Measurements from ENCODE around the gene KIAA1671. TPM values are rescaled to one million over a fixed set of nuclear protein-coding genes. Genes with fewer than 3 reads are reported as not detected.

Gene KIAA1671
- total and polyA plus RNA-seq, 2 of the 4 experiments (the other 2 are of a cell fraction), result 0.02 TPM; not detected in 1

- no peak overlapping the region for H3K18ac ChIP-seq (ENCODE audit: low read depth, low read length)
- no peak overlapping the region for H3K4me3 ChIP-seq (ENCODE audit: insufficient read depth, low read depth, low read length)
- H3K9ac ChIP-seq (ENCODE audit: low read depth, low read length), result no peak overlapping the region
- BruUV-seq (replicated peaks), result no TSS peak
- no peaks in the 10 kb centered on the region for H4K20me1 ChIP-seq (ENCODE audit: insufficient read depth, low read length)
- no peak overlapping the region for H3K27ac ChIP-seq (ENCODE audit: insufficient read depth, low read length)
- CTCF ChIA-PET, result no interaction called here
- no peak overlapping the region for H4K8ac ChIP-seq (ENCODE audit: low read depth in 2 of 2, low read length in 2 of 2)
- no peak overlapping the region for H3K14ac ChIP-seq (replicated peaks; ENCODE audit: low read depth, low read length)
- H3K9me3 ChIP-seq (ENCODE audit: control insufficient read depth, insufficient read depth, low read length), result no peaks in the 10 kb centered on the region
- no peak overlapping the region for H2AK9ac ChIP-seq (replicated peaks; ENCODE audit: low read depth, low read length, poor library complexity)
- ATAC-seq (ENCODE audit: low read depth) (no peak), DNase-seq (no peak)
- H4K91ac ChIP-seq (ENCODE audit: insufficient read depth, low read depth, low read length), result no peak overlapping the region
- no peak overlapping the region for H2BK15ac ChIP-seq (ENCODE audit: low read depth, low read length)
- no peak overlapping the region for H2BK5ac ChIP-seq (ENCODE audit: low read depth, low read length, poor library complexity, severe bottlenecking)
- in situ Hi-C loops (cut with MboI; ENCODE audit: low sequenced_read_pairs) (loop anchor here (10.0 kb wide), 1 partner anchor 61 kb away; no protein-coding TSS in a partner anchor), intact Hi-C loops (cut with micrococcal nuclease) (no loop called here), dilution Hi-C loops (cut with HindIII; ENCODE audit: low sequenced_read_pairs, unreplicated experiment) (no loop called here)
- no peak overlapping the region for H3K23ac ChIP-seq (ENCODE audit: low read depth, low read length)
- no peak overlapping the region for H4K5ac ChIP-seq (ENCODE audit: low read depth, low read length)
- H2BK120ac ChIP-seq (ENCODE audit: low read depth, low read length), result no peak overlapping the region
- no peak overlapping the region for H2BK20ac ChIP-seq (ENCODE audit: low read depth, low read length)
- no peak overlapping the region for H3K56ac ChIP-seq (ENCODE audit: extremely low read depth, insufficient read depth, low read length)
- no peaks in the 10 kb centered on the region for H3K27me3 ChIP-seq (ENCODE audit: control insufficient read depth, insufficient read depth, low read length)
- POLR2A ChIA-PET (ENCODE audit: unreplicated experiment), result no interaction called here
- no peaks in the 10 kb centered on the region for H3K9me1 ChIP-seq (ENCODE audit: insufficient read depth, low read length)
- no peak overlapping the region for H3K4me2 ChIP-seq (ENCODE audit: low read depth, low read length)
- H3K36me3 ChIP-seq (ENCODE audit: control insufficient read depth, insufficient read depth, low read length), result no peaks in the 10 kb centered on the region
- no peaks in the 10 kb centered on the region for H3K4me1 ChIP-seq (ENCODE audit: control insufficient read depth, insufficient read depth, low read length)
- H3K79me1 ChIP-seq (ENCODE audit: low read depth in 1 of 2, low read length in 2 of 2), result no peaks in the 10 kb centered on the region
- TF ChIP-seq SMC3 (IDR thresholded peaks at IDR 0.05; ENCODE audit: low read depth, low read length), result no peak
- TF ChIP-seq FOS (IDR thresholded peaks at IDR 0.05; ENCODE audit: low read depth, low read length), result no peak
- no peak for TF ChIP-seq RCOR1 (IDR thresholded peaks at IDR 0.05; ENCODE audit: insufficient replicate concordance, low read length)
- TF ChIP-seq, protein P1, sequence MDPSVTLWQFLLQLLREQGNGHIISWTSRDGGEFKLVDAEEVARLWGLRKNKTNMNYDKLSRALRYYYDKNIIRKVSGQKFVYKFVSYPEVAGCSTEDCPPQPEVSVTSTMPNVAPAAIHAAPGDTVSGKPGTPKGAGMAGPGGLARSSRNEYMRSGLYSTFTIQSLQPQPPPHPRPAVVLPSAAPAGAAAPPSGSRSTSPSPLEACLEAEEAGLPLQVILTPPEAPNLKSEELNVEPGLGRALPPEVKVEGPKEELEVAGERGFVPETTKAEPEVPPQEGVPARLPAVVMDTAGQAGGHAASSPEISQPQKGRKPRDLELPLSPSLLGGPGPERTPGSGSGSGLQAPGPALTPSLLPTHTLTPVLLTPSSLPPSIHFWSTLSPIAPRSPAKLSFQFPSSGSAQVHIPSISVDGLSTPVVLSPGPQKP (IDR thresholded peaks at IDR 0.05; ENCODE audit: borderline replicate concordance, low read depth, low read length), result no peak
- no peak for TF ChIP-seq MXI1 (IDR thresholded peaks at IDR 0.05; ENCODE audit: borderline replicate concordance, low read depth, low read length)
- TF ChIP-seq CHD1 (IDR thresholded peaks at IDR 0.05; ENCODE audit: low read depth, low read length), result no peak
- no peak for TF ChIP-seq MAZ (IDR thresholded peaks at IDR 0.05; ENCODE audit: borderline replicate concordance, low read depth, low read length)
- TF ChIP-seq MAFK (IDR thresholded peaks at IDR 0.05; ENCODE audit: low read depth, low read length), result no peak
- no peak for TF ChIP-seq CEBPB (IDR thresholded peaks at IDR 0.05; ENCODE audit: low read depth, low read length)
- no peak for TF ChIP-seq CTCF (conservative IDR thresholded peaks at IDR 0.05; ENCODE audit: low read depth, low read length)
- TF ChIP-seq RAD21 (IDR thresholded peaks at IDR 0.05; ENCODE audit: low read length), result no peak
- TF ChIP-seq, protein P2, sequence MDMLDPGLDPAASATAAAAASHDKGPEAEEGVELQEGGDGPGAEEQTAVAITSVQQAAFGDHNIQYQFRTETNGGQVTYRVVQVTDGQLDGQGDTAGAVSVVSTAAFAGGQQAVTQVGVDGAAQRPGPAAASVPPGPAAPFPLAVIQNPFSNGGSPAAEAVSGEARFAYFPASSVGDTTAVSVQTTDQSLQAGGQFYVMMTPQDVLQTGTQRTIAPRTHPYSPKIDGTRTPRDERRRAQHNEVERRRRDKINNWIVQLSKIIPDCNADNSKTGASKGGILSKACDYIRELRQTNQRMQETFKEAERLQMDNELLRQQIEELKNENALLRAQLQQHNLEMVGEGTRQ (IDR thresholded peaks at IDR 0.05; ENCODE audit: low read depth, low read length), result no peak
- no peak for TF ChIP-seq POLR2A (IDR thresholded peaks at IDR 0.05; ENCODE audit: low read depth, low read length)
- no peak for TF ChIP-seq BHLHE40 (IDR thresholded peaks at IDR 0.05; ENCODE audit: low read depth, low read length)
- TF ChIP-seq RFX5 (IDR thresholded peaks at IDR 0.05; ENCODE audit: low read depth, low read length), result no peak
- TF ChIP-seq NFE2L2 (IDR thresholded peaks at IDR 0.05; ENCODE audit: low read depth, low read length), result no peak
- no peak overlapping the region for H2AFZ ChIP-seq (replicated peaks; ENCODE audit: low read length, poor library complexity)
- no peak overlapping the region for H3K4ac ChIP-seq (ENCODE audit: low read depth, low read length)
- WGBS, 2 experiments (ENCODE audit: extremely low coverage in 2 of 2, insufficient read length in 1 of 2), result no CpG with 5 or more reads among the region's 3 CpGs
- H2AK5ac ChIP-seq (ENCODE audit: low read depth, low read length), result no peak overlapping the region
Observed at GRCh38 chr22:25023879-25024278, 71.4 kb downstream of the KIAA1671 start.
